RPMI8226 (cell line): ENCODE data around the gene MSI2.

ENCODE experiments used
- DNase-seq: peaks from one replicate; pipeline ENCODE4 v3.0.0-alpha.2; 2015

MSI2 gene

GRCh38 chr17:57655553-57655952, 399.2 kb downstream of the MSI2 start:
- DNase-seq, result no peak

GRCh38 chr17:57657211-57657610, 400.9 kb downstream of the MSI2 start:
- no peak for DNase-seq

GRCh38 chr17:57662041-57662440, 405.7 kb downstream of the MSI2 start:
- no peak for DNase-seq

- no peak for DNase-seq
These were observed 406.5 kb downstream of the MSI2 start for GRCh38 chr17:57662644-57663308.

- DNase-seq, result no peak
These were observed 407.2 kb downstream of the MSI2 start for GRCh38 chr17:57663326-57664070.

- no peak for DNase-seq
These were observed 408.8 kb downstream of the MSI2 start for GRCh38 chr17:57665128-57665527.

- no peak for DNase-seq
These were observed 409.4 kb downstream of the MSI2 start for GRCh38 chr17:57665696-57666095.

GRCh38 chr17:57666201-57666870, 410.0 kb downstream of the MSI2 start:
- no peak for DNase-seq

GRCh38 chr17:57666946-57667345, 410.6 kb downstream of the MSI2 start:
- no peak for DNase-seq

GRCh38 chr17:57667461-57667923, 411.2 kb downstream of the MSI2 start:
- DNase-seq, result no peak

- no peak for DNase-seq
These were observed 412.0 kb downstream of the MSI2 start for GRCh38 chr17:57668332-57668731.

GRCh38 chr17:57669671-57670529, 413.6 kb downstream of the MSI2 start:
- no peak for DNase-seq

- no peak for DNase-seq
These were observed 414.6 kb downstream of the MSI2 start for GRCh38 chr17:57670769-57671569.

GRCh38 chr17:57671667-57672632, 415.6 kb downstream of the MSI2 start:
- peak; percentile 69 for DNase-seq

GRCh38 chr17:57672971-57673370, 416.6 kb downstream of the MSI2 start:
- DNase-seq, result no peak

GRCh38 chr17:57674894-57675293, 418.6 kb downstream of the MSI2 start:
- DNase-seq, result no peak

GRCh38 chr17:57675427-57676387, 419.4 kb downstream of the MSI2 start:
- no peak for DNase-seq

GRCh38 chr17:57676543-57676942, 420.2 kb downstream of the MSI2 start:
- DNase-seq, result no peak

- DNase-seq, result no peak
These were observed 421.0 kb downstream of the MSI2 start for GRCh38 chr17:57677301-57677700.

- DNase-seq, result no peak
These were observed 421.5 kb downstream of the MSI2 start for GRCh38 chr17:57677858-57678257.
